Lower leg skin (tissue), 4 donors: ENCODE data around the gene UGT1A8. TPM values are rescaled to one million over a fixed set of nuclear protein-coding genes. Genes with fewer than 3 reads are reported as not detected.

Experiments used
- DNase-seq, 2 donors: peaks; one replicate each; pipeline ENCODE4 v3.0.0-alpha.2; 2019; ENCODE audit warnings: low spot score in 2 of 2
- H3K4me3 ChIP-seq: fragments of 200-600 bp; sonication (generic); 2 replicates; pipeline ENCODE4 v1.5.1; 2017; ENCODE audit warnings: mild to moderate bottlenecking, low read depth; ENCODE audit not compliant: poor library complexity, severe bottlenecking
- CTCF ChIP-seq, 3 donors: fragments of 450-650 bp; IDR thresholded peaks; one replicate each; pipeline ENCODE4 v1.5.1; 2016; ENCODE audit warnings: antibody characterized with exemption in 3 of 3, mild to moderate bottlenecking in 3 of 3, moderate library complexity in 2 of 3
- POLR2A ChIP-seq, 2 donors: fragments of 450-650 bp; IDR thresholded peaks; one replicate each; pipeline ENCODE4 v1.6.1; 2016 to 2017; ENCODE audit warnings: antibody characterized with exemption in 2 of 2, mild to moderate bottlenecking in 1 of 2, moderate library complexity in 1 of 2
- WGBS, 2 donors: methylation state at CpG; one replicate each; pipeline ENCODE4 v1.1.5; 2018; 5-methylcytosine and 5-hydroxymethylcytosine counted together
- intact Hi-C: fragments of 100-400 bp; cut with DNase I; formaldehyde crosslinking; loops from one replicate; pipeline ENCODE4 v1.15.0; 2023; ENCODE audit warnings: low total_unique reads
- total RNA-seq, 4 donors: library from RNA; depleted of rRNA; stranded (reverse); fragments of >200 nt; gene quantifications; one replicate each; pipeline ENCODE4 v1.1.0, GENCODE V29; 2016

The UGT1A8 gene
- total RNA-seq, 4 donors from 2014 or later = not detected

- DNase-seq = no peak
- intact Hi-C loops = loop anchor here (5.0 kb wide), 1 partner anchor 613 kb away; no protein-coding TSS in a partner anchor
- H3K4me3 ChIP-seq = no peak overlapping the region
- 39 to 48% methylated on average over 4 of the region's 4 CpGs for WGBS, 2 donors
- TF ChIP-seq POLR2A (IDR thresholded peaks at IDR 0.05) (no peak), CTCF (IDR thresholded peaks at IDR 0.05) (no peak)
Measured at GRCh38 chr2:233690444-233690843, 73.0 kb downstream of the UGT1A8 start.

DNA sequence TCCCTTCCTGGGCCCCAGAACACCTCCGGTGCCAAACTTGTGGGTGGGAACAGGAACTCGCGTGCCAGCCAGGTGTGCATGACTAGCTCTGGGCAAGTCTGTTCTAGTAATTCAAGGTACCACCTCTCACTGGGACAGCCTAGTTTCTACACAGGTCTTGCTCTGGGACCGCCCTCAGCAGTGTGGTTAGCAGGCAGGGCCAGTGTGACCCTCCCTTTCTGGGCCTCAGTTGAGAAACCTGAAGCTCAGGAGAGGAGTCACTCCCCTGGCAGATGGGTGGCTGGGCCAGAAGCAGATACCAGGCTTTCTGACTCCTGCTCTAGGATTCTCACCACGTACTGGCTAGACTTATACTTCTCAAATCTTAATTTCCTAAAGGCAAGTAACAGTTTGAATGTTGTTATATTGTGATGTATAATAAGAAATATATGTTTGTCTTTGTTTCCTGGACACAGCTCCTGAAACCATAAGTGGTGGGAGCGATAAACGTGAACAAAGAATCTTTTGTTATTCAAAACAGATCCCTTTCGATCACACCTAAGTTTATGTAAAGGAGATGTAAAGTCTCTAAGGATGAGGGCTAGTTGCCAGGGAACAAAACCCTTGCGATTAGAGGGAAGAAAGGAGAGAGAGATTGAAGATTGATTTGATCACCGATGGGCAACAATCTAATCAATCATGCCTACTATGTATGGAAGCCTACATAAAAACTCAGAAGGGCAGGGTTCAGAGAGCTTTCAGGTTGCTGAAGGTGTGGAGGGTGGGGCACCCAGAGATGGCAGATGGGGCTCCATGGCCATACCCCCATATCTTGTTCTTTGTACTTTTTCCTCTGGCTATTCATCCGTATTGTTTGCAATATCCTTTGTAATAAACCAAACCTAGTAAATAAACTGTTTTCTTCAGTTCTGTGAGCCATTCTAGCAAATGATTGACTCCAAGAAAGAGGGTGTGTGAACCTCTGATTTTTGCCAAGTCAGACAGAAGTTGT is 74.3 kb downstream of the UGT1A8 start:
- DNase-seq = peak in 1 of 2 donors; percentile 66
- 49 to 56% methylated on average over 11 of the region's 11 CpGs for WGBS, 2 donors
- no peak overlapping the region for H3K4me3 ChIP-seq
- TF ChIP-seq POLR2A (IDR thresholded peaks at IDR 0.05) (no peak), CTCF (IDR thresholded peaks at IDR 0.05) (no peak)
- intact Hi-C loops = loop anchor here (5.0 kb wide), 1 partner anchor 614 kb away; no protein-coding TSS in a partner anchor

- no peak within 1 kb of the TSS for H3K4me3 ChIP-seq
- TF ChIP-seq POLR2A (IDR thresholded peaks at IDR 0.05) (no peak), CTCF (IDR thresholded peaks at IDR 0.05) (no peak)
- WGBS, 2 donors = 57 to 77% methylated on average over 4 of the region's 4 CpGs
- intact Hi-C loops = loop anchor here (5.0 kb wide), 1 partner anchor 615 kb away; no protein-coding TSS in a partner anchor
- DNase-seq = no peak
Measured at GRCh38 chr2:233692648-233693047, 75.2 kb downstream of the UGT1A8 start, which contains the start of gene UGT1A6. Gene UGT1A6, plus strand, starts transcription at chr2:233692890. Its CDS starts 115 bp downstream, at chr2:233693005.

GRCh38 chr2:233693963-233694362 is 76.5 kb downstream of the UGT1A8 start:
- 67 to 88% methylated on average over 6 of the region's 6 CpGs for WGBS, 2 donors
- no peak for TF ChIP-seq POLR2A (IDR thresholded peaks at IDR 0.05)
- TF ChIP-seq CTCF (IDR thresholded peaks at IDR 0.05) = no peak
- no peak overlapping the region for H3K4me3 ChIP-seq
- intact Hi-C loops = loop anchor here (5.0 kb wide), 1 partner anchor 617 kb away; no protein-coding TSS in a partner anchor
- no peak for DNase-seq

DNA sequence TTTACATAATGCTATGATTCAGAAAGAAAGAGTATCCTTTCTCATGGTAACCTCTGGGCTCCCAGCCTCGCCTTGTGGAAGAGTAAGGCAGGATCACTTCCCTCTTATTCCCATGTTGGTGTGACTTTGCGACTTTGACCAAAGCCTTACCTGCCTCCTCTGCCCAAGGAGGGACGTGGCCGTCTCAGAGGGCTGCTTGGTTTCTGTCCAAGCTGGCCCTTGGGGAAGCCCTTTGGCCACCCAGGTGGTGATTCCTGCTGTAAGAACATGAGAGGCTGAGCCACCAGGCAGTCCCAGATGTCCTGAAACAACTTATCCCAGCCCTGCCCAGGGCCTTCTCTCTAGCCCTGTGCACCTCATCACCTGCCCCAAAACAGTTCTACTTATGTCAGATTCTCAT is 81.3 kb downstream of the UGT1A8 start:
- WGBS, 2 donors = 74 to 81% methylated on average over 4 of the region's 4 CpGs
- intact Hi-C loops = no loop called here
- no peak for DNase-seq
- H3K4me3 ChIP-seq = no peak overlapping the region
- no peak for TF ChIP-seq POLR2A (IDR thresholded peaks at IDR 0.05)
- no peak for TF ChIP-seq CTCF (IDR thresholded peaks at IDR 0.05)
